ENCODE measurements around the gene ITPRIPL2. TPM values are rescaled to one million over a fixed set of nuclear protein-coding genes. Genes with fewer than 3 reads are reported as not detected.
A peak's percentile ranks its signal among the peaks of the same experiment; 100 is the strongest.

The ITPRIPL2 gene
- total and polyA plus RNA-seq, 2 of the 13 experiments (the other 11 are each of a cell fraction or from before 2014, with no cell fraction given), result 5.9 to 12.6 TPM

DNA sequence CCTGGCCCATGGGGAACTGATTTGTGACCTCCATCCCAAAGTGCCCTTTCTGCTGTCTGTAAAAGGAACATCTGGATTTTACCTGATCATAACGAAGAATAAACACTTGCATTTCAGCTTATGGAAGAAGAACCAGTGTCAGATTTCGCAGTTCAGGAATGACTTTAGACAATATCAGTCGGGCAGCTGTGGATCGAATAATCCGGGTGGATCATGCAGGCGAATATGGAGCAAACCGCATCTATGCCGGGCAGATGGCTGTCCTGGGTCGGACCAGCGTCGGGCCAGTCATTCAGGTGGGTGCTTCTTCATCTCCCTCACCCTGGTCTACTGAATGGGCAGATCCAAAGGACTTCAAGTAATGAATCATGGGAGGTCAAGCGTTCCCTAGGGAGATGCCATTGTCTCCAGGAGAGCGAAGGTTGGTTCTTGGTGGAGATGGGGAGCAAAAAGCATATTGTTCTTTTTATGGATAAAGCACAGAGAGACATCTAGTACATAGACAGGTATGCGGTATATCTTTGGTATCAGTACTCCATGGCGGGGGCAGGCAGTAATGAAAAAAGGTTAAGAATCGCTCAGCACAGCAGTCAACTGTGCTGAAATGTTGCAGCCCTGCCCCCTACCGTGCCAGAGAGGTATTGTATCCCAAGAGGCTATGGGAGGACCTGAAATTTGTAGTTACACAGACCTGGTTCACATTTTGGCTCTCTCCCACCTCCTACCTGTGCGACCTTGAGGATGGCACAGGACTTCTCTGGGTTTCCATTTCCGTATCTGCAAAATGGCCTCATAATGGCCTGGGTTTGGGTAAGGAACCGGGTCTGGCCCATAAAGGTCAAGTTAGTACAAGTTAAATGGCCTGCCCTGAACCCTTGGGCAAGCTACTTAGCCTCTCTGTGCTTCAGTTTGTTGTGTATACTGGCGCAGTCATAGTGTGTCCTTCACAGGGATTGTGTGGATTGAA lies 41.7 kb upstream of the ITPRIPL2 start (continued):
- TF ChIP-seq, protein P1, sequence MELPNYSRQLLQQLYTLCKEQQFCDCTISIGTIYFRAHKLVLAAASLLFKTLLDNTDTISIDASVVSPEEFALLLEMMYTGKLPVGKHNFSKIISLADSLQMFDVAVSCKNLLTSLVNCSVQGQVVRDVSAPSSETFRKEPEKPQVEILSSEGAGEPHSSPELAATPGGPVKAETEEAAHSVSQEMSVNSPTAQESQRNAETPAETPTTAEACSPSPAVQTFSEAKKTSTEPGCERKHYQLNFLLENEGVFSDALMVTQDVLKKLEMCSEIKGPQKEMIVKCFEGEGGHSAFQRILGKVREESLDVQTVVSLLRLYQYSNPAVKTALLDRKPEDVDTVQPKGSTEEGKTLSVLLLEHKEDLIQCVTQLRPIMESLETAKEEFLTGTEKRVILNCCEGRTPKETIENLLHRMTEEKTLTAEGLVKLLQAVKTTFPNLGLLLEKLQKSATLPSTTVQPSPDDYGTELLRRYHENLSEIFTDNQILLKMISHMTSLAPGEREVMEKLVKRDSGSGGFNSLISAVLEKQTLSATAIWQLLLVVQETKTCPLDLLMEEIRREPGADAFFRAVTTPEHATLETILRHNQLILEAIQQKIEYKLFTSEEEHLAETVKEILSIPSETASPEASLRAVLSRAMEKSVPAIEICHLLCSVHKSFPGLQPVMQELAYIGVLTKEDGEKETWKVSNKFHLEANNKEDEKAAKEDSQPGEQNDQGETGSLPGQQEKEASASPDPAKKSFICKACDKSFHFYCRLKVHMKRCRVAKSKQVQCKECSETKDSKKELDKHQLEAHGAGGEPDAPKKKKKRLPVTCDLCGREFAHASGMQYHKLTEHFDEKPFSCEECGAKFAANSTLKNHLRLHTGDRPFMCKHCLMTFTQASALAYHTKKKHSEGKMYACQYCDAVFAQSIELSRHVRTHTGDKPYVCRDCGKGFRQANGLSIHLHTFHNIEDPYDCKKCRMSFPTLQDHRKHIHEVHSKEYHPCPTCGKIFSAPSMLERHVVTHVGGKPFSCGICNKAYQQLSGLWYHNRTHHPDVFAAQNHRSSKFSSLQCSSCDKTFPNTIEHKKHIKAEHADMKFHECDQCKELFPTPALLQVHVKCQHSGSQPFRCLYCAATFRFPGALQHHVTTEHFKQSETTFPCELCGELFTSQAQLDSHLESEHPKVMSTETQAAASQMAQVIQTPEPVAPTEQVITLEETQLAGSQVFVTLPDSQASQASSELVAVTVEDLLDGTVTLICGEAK (IDR thresholded peaks at IDR 0.05), result no peak
- TF ChIP-seq, protein P1 (CRISPR knock-in tag; IDR thresholded peaks at IDR 0.05), result no peak
- TF ChIP-seq IKZF4 (CRISPR knock-in tag; IDR thresholded peaks at IDR 0.05; ENCODE audit: borderline replicate concordance, low read depth, not compliant biosample characterization) (no peak), REXO4 (CRISPR knock-in tag; IDR thresholded peaks at IDR 0.05; ENCODE audit: borderline replicate concordance) (no peak), PCBP2 (optimal IDR thresholded peaks at IDR 0.05; ENCODE audit: low read depth, low read length, poor library complexity, severe bottlenecking) (no peak), NFATC3 (CRISPR knock-in tag; IDR thresholded peaks at IDR 0.05) (no peak), KDM3A (CRISPR knock-in tag; IDR thresholded peaks at IDR 0.05; ENCODE audit: low read depth) (0 out of 2 replicates have a peak, but pooled peaks have one; percentile 35), XRCC5 (optimal IDR thresholded peaks at IDR 0.05; ENCODE audit: low read length) (peak; percentile 73), ZNF776 (CRISPR knock-in tag; IDR thresholded peaks at IDR 0.05) (no peak), MED1 (CRISPR knock-in tag; IDR thresholded peaks at IDR 0.05) (no peak), ARID5B (CRISPR knock-in tag; IDR thresholded peaks at IDR 0.05) (peak; percentile 39; the same call in 1 of the 2 replicates)

Measured in HepG2 (cell line).